Chondrocyte (in vitro differentiated cells): Measurements from ENCODE around the gene PSTPIP2. TPM values are rescaled to one million over a fixed set of nuclear protein-coding genes. Genes with fewer than 3 reads are reported as not detected.

Experiments used
- DNase-seq: peaks from one replicate; pipeline ENCODE4 v3.0.0; 2021; ENCODE audit warnings: mixed read lengths, low spot score
- H3K27ac Mint-ChIP-seq: one replicate; pipeline ENCODE4 v1.8.0; 2021; ENCODE audit warnings: mild to moderate bottlenecking, moderate library complexity, mixed read lengths; ENCODE audit not compliant: unreplicated experiment
- H3K27me3 Mint-ChIP-seq: 2 replicates; pipeline ENCODE4 v1.8.0; 2021; ENCODE audit warnings: low read depth, mixed read lengths
- H3K36me3 Mint-ChIP-seq: 2 replicates; pipeline ENCODE4 v1.8.0; 2021; ENCODE audit warnings: low read depth, mixed read lengths
- H3K4me1 Mint-ChIP-seq: 2 replicates; pipeline ENCODE4 v1.8.0; 2021; ENCODE audit warnings: low read depth, mild to moderate bottlenecking, mixed read lengths
- H3K4me3 Mint-ChIP-seq: one replicate; pipeline ENCODE4 v1.8.0; 2021; ENCODE audit warnings: mild to moderate bottlenecking, moderate library complexity, mixed read lengths; ENCODE audit not compliant: unreplicated experiment
- H3K9me3 Mint-ChIP-seq: 2 replicates; pipeline ENCODE4 v1.8.0; 2021; ENCODE audit warnings: low read depth, mixed read lengths
- CTCF ChIP-seq: fragments of 200-600 bp; sonication (generic); IDR thresholded peaks from 2 replicates; pipeline ENCODE4 v1.5.0; 2021; ENCODE audit warnings: antibody characterized with exemption, mild to moderate bottlenecking, moderate library complexity
- total RNA-seq: library from RNA; stranded (reverse); gene quantifications from 3 replicates; pipeline ENCODE4 v1.2.1, GENCODE V29; 2021

PSTPIP2 gene
- total RNA-seq, 1 donor from 2014 or later = 4.5 TPM

GRCh38 chr18:46061387-46061786, 10.7 kb downstream of the PSTPIP2 start:
- H3K9me3 Mint-ChIP-seq = no peaks in the 10 kb centered on the region
- H3K36me3 Mint-ChIP-seq = no peaks in the 10 kb centered on the region
- H3K27ac Mint-ChIP-seq = no peak overlapping the region
- DNase-seq = no peak
- H3K4me3 Mint-ChIP-seq = no peak overlapping the region
- no peaks in the 10 kb centered on the region for H3K27me3 Mint-ChIP-seq
- TF ChIP-seq CTCF = no peak
- H3K4me1 Mint-ChIP-seq = peaks cover 4% of the 10 kb centered on the region

- Mint-ChIP-seq H3K27me3 (no peaks in the 10 kb centered on the region), H3K36me3 (no peaks in the 10 kb centered on the region), H3K9me3 (no peaks in the 10 kb centered on the region), H3K27ac (no peak overlapping the region), H3K4me1 (peaks cover 13% of the 10 kb centered on the region), H3K4me3 (no peak overlapping the region)
- no peak for TF ChIP-seq CTCF
- DNase-seq = no peak
These were observed 11.7 kb downstream of the PSTPIP2 start for GRCh38 chr18:46060359-46060841.

GRCh38 chr18:46055838-46056230, 16.2 kb downstream of the PSTPIP2 start:
- H3K27ac Mint-ChIP-seq = no peak overlapping the region
- TF ChIP-seq CTCF = no peak
- no peak for DNase-seq
- no peaks in the 10 kb centered on the region for H3K27me3 Mint-ChIP-seq
- H3K36me3 Mint-ChIP-seq = no peaks in the 10 kb centered on the region
- H3K4me1 Mint-ChIP-seq = peaks cover 26% of the 10 kb centered on the region
- H3K9me3 Mint-ChIP-seq = no peaks in the 10 kb centered on the region
- no peak overlapping the region for H3K4me3 Mint-ChIP-seq

GRCh38 chr18:46054956-46055837, 16.9 kb downstream of the PSTPIP2 start:
- Mint-ChIP-seq H3K4me3 (no peak overlapping the region), H3K9me3 (no peaks in the 10 kb centered on the region), H3K27me3 (no peaks in the 10 kb centered on the region), H3K4me1 (peaks cover 26% of the 10 kb centered on the region), H3K27ac (no peak overlapping the region), H3K36me3 (no peaks in the 10 kb centered on the region)
- TF ChIP-seq CTCF = no peak
- DNase-seq = no peak

DNA sequence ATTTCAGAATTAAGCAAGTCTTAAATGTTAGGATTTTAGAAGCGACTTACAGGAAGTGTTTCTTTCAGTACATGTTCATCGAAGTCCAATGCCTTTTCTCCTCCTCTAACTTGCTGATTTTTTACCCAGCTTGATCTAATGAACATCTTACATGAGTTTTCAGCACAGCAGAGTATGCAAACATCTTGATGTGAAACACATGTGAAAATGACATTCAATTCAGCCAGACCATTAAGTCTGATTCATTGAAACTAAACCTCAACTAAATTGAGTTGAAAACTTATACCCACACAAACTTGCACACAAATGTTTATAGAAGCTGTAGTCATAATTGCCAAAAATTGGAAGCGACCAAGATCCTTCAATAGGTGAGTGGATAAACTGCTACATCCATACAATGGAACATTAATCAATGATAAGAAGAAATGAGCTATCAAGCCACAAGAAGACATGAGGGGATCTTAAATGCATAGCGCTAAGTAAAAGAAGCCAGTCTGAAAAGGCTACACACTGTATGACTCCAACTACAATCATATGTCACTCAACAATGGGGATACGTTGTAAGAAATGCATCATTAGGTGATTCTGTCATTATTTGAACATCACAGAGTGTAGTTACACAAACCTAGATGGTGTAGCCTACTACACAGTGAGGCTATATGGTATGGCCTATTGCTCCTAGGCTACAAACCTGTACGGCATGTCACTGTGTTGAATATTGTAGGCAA, 18.5 kb downstream of the PSTPIP2 start:
- no peak for TF ChIP-seq CTCF
- no peak overlapping the region for H3K27ac Mint-ChIP-seq
- H3K9me3 Mint-ChIP-seq = no peaks in the 10 kb centered on the region
- no peaks in the 10 kb centered on the region for H3K36me3 Mint-ChIP-seq
- peaks cover 26% of the 10 kb centered on the region for H3K4me1 Mint-ChIP-seq
- DNase-seq = no peak
- H3K4me3 Mint-ChIP-seq = no peak overlapping the region
- no peaks in the 10 kb centered on the region for H3K27me3 Mint-ChIP-seq
